ENCODE data around the gene PDXK.

The PDXK gene

DNA sequence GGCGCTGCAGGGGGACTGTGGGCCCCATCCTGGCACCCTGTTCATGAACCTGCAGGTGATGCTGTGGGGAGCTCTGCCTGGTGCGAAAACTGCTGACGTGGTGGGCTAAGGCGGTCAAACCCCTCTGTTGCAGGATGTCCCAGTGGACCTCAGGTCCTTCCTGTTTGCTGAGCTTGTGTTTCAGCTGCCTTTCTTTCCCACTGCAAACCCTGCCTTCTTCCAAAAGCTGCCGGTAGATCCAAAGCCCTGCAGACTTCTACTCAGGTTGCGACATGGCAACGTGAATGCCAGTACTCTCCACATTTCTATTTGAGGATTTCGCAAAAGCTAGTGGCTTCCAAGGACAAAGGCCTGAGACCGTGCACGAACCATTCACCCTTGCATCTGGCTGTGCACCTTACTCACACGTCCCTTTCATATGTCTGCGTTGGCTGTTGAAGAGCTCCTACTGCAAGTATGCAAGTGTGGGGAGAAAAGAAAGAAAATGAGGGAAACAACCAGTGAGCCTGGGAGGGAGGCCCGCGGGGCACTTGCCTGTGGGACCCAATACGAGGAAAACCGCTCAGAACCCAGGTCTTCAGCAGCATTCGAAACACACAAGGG lies 64.3 kb downstream of the PDXK start:
- DNase-seq: no peak

DNA sequence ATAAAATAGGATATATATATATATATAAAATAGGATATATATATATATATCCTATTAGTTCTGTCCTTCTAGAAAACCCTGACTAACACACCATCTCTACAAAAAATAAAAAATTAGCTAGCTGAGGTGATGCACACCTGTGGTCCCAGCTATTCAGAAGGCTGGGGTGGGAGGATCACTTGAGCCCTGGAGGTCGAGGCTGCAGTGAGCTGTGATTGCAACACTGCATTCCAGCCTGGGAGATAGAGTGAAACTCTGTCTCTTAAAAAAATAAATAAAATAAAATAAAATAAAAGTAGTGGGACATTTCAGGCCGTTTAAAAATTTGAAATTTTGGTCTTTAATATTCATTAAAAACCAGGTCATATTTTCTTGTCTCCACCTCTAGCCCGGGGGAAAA lies 66.2 kb downstream of the PDXK start:
- no peak for DNase-seq

DNA sequence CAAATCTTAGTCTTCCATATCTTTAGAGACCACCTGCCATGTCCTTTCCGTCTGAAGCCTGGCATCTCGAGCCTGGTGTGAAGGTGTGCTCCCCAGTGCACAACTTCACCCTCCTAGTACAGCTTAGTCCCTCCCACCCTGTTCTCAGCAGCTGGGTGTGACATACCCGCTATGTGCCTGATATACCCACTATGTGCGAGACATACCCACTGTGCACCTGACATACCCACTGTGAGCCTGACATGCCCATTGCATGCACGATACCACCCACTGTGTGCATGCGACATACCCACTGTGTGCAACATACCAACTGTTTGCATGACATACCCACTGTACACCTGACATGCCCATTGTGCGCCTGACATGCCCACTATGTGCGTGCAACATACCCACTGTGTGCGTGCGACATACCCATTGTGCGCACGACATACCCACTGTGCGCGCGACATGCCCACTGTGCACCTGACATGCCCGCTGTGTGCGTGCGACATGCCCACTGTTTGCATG lies 67.4 kb downstream of the PDXK start:
- DNase-seq: no peak

DNA sequence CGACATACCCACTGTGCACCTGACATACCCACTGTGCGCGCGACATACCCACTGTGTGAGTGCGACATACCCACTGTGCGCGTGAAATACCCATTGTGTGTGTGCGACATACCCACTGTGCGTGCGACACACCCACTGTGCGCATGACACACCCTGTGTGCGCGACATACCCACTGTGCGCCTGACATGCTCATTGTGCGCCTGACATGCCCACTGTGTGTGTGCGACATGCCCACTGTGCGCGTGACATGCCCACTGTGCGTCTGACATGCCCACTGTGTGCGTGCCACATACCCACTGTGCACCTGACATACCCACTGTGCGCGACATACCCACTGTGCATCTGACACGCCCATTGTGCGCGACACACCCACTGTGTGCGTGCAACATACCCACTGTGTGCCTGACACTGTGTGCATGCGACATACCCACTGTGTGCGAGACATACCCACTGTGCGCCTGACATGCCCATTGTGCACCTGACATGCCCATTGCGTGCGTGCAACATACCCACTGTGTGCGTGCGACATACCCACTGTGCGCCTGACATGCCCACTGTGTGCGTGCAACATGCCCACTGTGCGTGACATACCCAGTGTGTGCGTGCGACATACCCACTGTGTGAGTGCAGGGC lies 68.0 kb downstream of the PDXK start:
- DNase-seq: no peak

DNA sequence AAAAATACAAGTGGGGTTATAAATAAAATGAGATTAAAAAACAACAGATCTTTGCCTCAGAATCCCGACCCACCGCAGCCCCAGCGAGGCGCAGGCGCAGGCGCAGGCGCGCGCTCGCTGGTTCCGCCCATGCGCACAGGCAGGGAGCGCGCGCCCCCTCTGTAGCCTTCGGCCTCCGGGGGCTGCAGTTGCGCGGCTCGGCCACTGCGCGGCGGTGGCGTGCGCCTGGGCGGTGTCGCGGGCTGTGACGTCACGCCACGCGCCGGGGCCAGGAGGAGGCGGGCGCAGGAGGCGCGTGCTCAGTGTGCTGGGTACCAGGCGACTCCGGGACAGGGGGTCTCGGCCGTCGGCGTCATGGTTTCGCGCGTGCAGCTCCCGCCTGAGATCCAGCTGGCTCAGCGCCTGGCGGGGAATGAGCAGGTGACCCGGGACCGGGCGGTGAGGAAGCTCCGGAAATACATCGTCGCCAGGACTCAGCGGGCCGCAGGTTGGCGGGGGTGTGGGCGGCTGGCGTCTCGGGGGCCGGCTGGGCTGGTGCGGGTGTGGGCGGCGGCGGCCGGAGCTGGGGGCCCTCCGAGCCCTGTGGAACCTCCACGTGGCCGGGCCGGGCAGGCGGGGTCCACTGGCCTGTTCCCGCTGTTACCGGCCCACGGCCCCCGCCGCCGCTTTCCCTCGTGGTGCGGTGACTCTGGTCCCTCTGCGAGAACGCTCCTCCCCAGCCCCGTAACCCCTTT lies 70.5 kb downstream of the PDXK start, which contains the start of gene RRP1:
Gene RRP1 (plus strand): TSS at position 302 of the 734 bp plus-strand sequence. CDS start 53 bp downstream, at position 355.
- DNase-seq: peak; percentile 86

DNA sequence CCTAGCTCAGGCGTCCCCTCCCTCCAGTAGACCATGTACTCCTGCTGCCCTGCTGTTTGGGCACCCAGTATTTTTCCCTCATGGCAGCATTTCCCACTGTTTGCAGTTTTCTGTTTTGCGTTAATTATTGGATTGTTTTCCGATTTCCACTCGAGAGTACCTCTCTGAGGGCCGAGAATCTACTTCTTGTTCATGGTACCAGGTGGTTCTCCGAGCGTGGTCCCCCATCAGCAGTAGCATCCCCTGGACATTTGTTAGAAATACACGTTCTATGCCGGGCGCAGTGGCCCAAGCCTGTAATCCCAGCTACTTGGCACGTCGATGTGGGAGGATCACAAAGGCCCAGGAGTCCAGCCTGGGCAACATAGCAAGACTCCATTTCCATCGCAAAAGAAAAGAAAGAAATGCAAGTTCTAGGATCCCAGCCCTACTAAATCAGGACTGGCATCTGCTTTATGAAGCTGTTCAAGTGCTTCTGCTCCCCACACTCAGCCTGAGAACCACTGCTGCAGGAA lies 71.1 kb downstream of the PDXK start:
- DNase-seq: no peak

DNA sequence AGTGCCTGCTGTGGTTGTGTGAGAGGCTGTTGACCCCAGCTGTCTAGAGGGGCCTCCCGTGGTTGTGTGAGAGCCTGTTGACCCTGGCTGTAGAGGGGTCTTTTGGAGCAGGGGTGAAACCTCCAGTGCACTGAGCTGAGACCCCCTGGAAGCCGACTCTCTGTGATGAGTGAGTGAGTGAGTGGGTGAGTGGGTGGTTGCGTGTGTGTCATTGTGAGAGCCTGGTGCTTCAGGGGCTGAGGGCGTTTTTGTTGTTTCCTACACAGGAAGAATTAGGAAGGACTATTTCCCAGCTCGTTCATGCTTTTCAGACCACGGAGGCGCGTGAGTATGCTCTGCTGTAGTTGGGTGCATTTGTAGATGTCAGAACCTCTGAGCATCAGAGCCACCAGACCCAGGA lies 73.5 kb downstream of the PDXK start:
- no peak for DNase-seq

DNA sequence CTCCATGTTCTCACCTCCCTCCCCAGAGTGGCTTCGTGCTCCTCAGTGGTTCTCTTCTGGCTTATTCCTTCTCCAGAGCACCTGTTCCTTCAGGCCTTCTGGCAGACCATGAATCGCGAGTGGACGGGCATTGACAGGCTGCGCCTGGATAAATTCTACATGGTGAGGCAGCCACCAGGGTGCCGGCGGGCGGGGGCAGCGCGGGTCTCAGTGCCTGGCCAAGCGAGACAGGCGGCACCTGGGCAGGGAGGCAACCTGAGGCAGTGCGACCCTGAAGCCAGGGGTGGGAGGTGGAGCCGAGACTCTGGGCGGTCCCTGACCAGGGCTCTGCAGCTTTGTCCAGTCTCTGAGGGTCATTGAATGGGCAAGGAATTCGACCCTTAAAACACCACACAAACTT lies 74.3 kb downstream of the PDXK start:
- no peak for DNase-seq

DNA sequence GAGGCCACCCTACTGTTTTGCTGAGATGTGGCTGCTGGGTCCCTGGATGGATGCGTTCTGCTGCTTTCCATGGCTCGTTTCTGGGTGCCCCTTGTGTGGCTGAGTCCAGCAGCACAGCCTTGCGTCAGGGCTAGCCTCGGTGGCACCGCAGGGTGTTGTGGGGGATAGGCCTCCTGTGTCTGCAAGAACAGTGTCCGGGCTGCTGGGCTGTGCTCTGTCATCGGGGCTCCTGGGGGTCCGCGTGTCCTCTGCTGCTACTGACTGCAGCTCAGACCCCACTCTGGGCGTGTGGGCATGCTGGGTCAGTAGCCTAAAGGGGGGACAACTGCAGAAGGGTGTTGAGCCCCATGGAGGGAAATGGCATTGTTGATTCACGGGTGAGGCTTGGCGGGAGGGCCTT lies 75.4 kb downstream of the PDXK start:
- DNase-seq: no peak

DNA sequence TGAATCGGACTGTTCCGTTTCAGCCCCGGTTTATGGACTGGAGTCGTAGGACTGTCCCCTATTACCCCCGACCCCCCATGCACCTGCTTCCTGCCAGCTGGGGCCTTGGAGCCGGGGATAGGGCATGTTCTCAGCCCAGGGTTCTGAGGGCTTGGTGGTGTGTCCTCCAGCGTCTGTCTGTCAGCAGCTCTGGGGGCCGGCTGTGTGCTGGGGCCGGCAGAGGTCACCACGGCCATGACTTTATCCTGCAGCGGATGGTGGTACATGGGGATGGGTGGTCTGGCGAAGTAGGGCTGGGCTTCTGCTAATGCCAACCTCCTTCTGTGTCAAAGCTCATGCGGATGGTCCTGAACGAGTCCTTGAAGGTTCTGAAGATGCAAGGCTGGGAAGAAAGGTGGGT lies 75.9 kb downstream of the PDXK start:
- DNase-seq: no peak

DNA sequence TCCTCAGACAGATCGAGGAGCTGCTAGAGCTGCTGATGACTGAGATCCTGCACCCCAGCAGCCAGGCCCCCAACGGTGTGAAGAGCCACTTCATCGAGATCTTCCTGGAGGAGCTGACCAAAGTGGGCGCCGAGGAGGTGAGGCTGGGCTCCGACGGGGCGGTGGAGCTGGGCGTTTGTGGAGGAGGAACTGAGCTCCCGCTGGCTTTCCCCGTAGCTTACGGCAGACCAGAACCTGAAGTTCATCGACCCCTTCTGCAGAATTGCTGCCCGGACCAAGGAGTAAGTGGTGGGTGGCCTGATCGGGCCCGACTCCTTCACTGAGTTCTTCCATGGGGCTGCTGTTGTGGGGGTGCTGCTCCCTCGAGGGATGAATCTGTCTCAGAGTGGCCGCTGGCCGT lies 78.5 kb downstream of the PDXK start:
- DNase-seq: no peak

DNA sequence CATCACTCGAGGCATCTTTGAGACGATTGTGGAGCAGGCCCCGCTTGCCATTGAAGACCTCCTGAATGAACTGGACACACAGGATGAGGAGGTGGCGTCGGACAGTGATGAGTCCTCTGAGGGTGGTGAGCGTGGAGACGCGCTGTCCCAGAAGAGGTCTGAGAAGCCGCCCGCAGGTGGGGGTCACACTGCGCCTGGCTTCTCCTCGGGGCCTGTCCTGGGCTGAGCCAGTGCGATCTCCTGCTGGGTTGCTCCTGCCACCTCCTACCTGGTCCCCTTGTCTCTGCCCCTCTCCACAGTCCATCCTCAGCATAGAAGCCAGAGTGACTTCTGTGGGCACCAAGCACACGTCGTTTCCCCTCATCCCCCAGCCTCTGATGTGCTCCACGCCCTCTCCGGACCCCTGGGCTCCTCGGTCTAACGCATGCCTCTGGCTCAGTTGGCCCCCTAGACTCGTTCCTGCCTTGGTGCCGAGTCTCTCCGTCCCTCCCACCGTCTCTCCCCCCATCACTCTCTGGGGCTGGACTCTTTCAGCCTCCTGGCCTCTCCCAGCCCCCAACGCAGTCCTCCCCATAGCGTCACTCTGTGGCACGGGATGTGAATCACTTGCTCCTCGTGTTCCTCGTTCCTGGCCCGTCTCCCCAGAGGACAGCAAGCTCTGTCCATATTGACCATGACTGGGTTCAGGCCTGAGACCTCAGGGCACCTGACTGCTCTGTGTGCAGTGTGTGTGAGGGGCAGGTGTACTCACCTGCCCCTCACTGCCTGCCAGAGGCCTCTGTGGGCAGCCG lies 79.2 kb downstream of the PDXK start:
- DNase-seq: no peak

DNA sequence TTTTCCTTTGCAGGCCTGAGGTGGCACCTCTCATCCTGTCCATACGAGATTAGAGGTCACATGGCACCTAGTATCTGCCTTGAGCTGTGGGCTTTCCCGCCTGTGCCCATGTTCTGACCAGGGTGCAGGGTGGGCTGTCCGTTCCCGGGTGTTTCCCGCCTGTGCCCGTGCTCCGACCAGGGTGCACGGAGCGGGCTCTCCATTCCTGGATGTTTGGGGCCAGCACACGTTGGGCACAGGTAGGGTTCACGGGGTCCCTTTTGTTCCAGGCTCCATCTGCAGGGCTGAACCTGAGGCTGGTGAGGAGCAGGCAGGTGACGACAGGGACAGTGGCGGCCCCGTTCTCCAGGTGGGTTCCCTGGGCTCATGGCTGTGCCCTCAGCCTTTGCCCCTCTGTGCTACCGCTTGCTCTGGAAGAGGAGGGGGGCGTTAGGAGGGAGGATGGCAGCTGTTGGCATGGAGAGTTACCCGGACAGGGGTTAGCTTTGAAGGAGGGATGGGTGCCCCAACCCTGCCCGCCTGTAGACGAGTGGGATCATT lies 80.4 kb downstream of the PDXK start:
- no peak for DNase-seq

DNA sequence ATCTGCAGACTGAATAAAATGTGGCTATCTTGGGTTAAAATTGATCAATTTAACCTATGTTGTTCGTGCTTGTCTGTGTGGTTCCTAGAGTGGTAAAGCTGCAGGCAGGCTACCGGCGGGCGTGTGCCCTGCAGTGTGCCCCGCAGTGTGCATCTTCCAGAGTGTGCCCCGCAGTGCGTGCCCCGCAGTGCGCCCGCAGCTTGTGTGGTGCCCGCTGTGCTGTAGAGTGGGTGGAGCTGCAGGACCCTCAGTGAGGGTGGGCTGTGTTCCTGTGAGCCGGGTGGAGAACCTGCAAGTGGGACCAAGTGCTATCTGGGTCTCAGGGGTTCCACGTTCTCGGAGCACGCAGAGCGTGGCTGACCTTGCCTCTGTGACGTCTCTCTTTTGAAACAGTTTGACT lies 81.2 kb downstream of the PDXK start:
- no peak for DNase-seq

DNA sequence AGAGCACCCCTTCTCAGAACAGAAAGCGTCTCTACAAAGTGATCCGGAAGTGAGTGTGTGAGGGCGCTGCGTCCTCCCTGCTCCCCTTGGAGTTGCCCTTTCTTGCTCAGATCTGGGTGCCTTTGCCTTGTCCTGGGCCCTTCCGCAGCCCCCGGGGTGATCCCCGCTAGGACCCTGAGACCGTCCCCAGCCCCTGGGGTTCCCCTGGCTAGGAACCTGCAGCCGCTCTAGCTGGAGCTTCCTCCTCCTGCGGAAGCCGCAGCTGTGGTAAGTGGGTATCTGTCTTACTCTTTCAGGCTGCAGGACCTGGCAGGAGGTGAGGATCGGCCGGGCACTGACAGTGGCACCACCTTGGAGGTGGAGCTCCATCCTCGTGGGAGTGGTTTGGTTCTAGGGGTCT lies 81.6 kb downstream of the PDXK start:
- DNase-seq: no peak

DNA sequence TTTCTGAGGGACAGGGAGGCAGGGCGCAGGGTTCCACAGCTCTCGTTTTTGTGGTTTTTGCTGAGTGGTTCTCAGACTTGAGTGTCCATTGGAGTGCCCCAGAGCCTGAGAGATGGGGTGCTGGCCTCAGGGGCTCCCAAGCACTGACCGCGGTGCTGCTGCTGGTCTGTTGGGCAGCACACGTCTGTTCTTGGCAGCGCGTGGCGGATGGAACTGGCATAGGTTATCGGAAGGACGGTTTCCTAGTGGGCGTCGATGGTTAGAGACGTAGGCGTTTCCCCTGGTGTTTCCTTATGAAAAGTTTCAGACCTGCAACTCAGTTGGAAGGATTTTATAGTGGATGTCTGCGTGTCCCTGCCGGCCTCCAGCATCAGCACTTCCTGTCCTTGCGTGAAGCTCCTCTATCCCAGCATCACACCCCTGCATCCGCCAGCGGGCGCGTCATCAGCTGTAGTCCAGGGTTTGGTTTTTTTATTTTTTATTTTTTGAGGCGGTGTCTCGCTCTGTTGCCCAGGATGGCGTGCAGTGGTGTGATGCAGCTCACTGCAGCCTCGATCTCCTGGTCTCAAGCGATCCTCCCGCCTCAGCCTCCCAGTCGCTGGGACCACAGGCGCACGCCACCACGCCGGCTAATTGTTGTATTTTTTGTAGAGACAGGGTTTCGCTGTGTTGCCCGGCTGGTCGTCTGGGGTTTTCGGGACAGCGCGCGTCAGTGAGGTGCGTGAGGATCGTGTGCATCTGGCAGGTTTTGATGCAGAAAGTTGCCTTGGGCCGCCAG lies 82.3 kb downstream of the PDXK start:
- no peak for DNase-seq

DNA sequence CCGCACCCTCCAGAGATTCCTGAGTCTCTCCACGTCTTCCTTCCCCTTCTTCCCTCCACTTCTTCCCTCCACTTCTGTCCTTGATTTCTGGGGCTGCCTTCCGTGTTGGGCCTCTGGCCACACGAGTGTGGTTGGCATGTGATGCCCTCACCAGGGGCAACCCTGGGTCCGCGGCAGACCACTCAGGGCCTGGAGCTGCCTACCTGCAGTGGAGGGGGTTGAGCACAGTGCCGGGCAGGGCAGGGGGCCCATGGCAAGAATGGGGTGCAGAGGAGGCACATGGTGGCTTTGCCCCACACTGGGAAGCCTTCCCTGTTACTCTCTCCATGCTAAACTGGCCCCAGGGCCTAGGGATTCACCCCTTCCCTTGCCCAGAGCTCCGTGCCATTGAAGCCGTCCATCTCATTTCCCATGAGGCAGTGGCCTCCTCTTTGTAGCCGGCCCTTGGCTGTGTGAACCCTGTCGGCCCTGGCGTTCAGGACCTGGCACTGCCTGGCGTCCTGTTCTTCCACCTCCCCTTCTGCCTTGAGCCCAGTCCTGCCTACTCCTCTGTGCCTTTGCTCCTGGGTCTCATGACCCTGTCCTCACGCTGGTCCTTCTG lies 83.9 kb downstream of the PDXK start:
- DNase-seq: no peak

DNA sequence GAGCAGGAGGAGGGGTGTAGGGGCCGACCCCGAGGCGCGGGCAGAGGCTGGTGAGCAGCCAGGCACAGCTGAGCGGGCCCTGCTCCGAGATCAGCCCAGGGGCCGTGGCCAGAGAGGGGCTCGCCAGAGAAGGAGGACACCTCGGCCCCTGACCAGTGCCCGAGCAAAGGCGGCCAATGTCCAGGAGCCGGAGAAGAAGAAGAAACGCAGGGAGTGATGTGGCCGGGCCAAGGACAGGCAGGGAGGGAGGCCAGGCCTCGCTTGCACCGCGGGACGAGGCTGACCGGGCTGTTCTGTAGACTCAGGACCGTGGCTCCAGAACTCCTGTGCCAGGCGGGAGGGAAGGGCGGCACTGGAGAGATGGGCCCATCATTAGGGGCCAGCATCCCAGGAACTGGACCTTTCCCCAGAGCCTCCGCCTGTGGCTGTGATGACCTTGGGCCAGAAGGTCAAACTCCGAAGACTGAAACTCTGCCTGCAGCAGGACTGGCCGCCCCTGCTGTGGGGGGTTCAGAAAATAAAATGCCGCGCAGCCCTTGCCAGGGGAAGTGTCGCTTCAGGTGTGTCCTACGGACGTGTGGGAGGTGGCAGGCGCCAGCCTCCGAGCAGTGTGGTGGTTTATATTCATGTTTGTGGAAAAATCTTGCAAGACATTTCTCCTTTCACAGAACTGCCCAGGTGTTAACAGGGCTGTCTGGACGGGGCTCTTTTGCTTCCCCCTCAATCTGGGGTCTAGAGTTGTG lies 84.8 kb downstream of the PDXK start:
- no peak for DNase-seq

DNA sequence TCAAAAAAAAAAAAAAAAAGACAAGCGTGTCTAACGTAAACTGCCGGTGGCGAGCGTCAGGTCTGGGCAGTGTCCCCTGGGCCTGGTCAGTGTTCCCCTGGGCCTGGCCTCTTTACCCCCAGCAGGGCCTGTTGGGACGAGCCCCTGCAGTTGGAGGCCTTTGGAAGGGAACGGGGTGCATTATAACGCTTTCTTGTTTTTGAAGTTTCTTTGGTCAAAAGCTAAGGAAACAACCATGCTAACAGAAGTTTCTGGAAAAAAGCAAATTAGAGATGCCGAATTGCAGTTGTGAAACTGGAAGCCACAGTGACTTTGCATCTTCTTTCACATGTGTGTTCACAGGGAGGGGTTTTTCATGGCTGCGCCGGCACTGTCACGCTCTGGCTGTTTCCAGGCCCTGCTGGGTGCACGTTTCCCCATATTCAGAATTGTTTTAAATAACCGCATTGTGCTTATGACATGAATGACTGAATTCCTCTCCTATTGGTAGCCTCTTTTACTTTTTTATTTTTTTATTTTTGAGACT lies 86.4 kb downstream of the PDXK start:
- no peak for DNase-seq

DNA sequence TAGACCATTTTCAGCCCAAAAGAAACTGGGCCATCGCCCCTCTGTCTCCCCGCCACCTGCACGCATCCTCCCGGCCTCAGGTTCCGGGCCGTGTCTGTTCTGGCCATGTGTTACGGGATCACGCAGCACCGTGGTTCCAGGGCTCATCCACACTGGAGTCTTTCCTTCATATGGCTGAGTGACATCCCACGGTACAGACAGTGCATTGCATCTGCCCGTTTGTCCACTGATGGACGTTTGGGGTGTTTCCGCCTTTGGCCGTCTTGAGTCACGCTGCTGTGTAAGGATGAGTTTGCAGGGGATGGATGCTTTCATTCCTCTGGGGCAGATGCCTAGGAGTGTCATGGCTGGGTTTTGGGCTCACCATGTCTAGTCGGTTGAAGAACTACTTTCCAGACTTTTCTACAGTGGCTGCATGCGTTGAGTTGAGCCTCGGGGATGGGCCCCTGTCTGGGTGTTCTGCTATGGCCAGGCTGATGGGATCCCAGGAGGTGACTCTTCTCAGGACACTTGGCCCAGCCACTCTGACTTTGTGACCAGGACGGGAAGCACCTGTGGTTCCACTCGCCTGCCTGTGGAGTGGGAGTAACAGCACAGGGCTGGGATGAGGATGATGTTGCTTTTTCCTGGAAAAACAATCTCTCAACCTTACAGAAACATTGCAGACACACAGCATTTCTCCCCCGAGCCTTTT lies 87.2 kb downstream of the PDXK start:
- DNase-seq: no peak

All from fibroblast of skin of back (primary cell).